ENCODE measurements around the gene FADS2. TPM values are rescaled to one million over a fixed set of nuclear protein-coding genes. Genes with fewer than 3 reads are reported as not detected.

FADS2 gene
- polyA plus RNA-seq, 1 donor (not counting 4 experiments of a cell fraction or from before 2014, with no cell fraction given): 196 TPM

- no peaks in the 10 kb centered on the region for H3K4me1 ChIP-seq (ENCODE audit: control insufficient read depth, extremely low read depth, insufficient read depth, low read length)
- FAIRE-seq: no peak
- DNase-seq (ENCODE audit: low read depth, low spot score): no peak
- no peak for TF ChIP-seq CTCF (optimal IDR thresholded peaks at IDR 0.05 in 1 of 3, IDR thresholded peaks at IDR 0.05 in 1 of 3, conservative IDR thresholded peaks at IDR 0.05 in 1 of 3; ENCODE audit: extremely low read depth in 1 of 3, insufficient read depth in 2 of 3, low read length in 3 of 3)
- TF ChIP-seq EZH2 (IDR thresholded peaks at IDR 0.05; ENCODE audit: low read length): no peak
- no peaks in the 10 kb centered on the region for H3K9me3 ChIP-seq (ENCODE audit: control insufficient read depth, low read depth, low read length)
- no peak overlapping the region for H2AFZ ChIP-seq (ENCODE audit: control insufficient read depth, low read length)
- no peak overlapping the region for H3K4me2 ChIP-seq (ENCODE audit: control insufficient read depth, extremely low read depth, insufficient read depth, low read depth, low read length)
- H3K36me3 ChIP-seq (ENCODE audit: control insufficient read depth in 2 of 2, extremely low read depth in 1 of 2, insufficient read depth in 2 of 2, low read length in 2 of 2): no peaks in the 10 kb centered on the region
- dilution Hi-C loops (cut with MboI; ENCODE audit: extremely low pct_ligation_motif_present, low sequenced_read_pairs): loop anchor here (25.0 kb wide), 1 partner anchor 185 kb away; no protein-coding TSS in a partner anchor
- no peaks in the 10 kb centered on the region for H3K79me2 ChIP-seq (ENCODE audit: control insufficient read depth, insufficient read depth, low read length)
- no peak overlapping the region for H3K9ac ChIP-seq (ENCODE audit: control insufficient read depth, extremely low read depth, insufficient read depth, low read length)
- H3K4me3 ChIP-seq (ENCODE audit: control insufficient read depth in 2 of 3, extremely low read depth in 1 of 3, insufficient read depth in 2 of 3, low read depth in 1 of 3, low read length in 3 of 3): no peak overlapping the region
- no peaks in the 10 kb centered on the region for H4K20me1 ChIP-seq (ENCODE audit: control insufficient read depth, extremely low read depth, insufficient read depth, low read length)
- no peaks in the 10 kb centered on the region for H3K9me1 ChIP-seq (ENCODE audit: control insufficient read depth, extremely low read depth, insufficient read depth, low read length)
- H3K27ac ChIP-seq (ENCODE audit: control insufficient read depth, insufficient read depth, low read length): no peak overlapping the region
- peaks cover 6% of the 10 kb centered on the region for H3K27me3 ChIP-seq (ENCODE audit: control insufficient read depth, extremely low read depth, insufficient read depth, low read length)
These were observed 74.2 kb downstream of the FADS2 start for GRCh38 chr11:61902313-61902712.

GRCh38 chr11:61903845-61904244, 75.7 kb downstream of the FADS2 start:
- dilution Hi-C loops (cut with MboI; ENCODE audit: extremely low pct_ligation_motif_present, low sequenced_read_pairs): loop anchor here (25.0 kb wide), 1 partner anchor 183 kb away; no protein-coding TSS in a partner anchor
- H3K79me2 ChIP-seq (ENCODE audit: control insufficient read depth, insufficient read depth, low read length): no peaks in the 10 kb centered on the region
- H3K4me2 ChIP-seq (ENCODE audit: control insufficient read depth, extremely low read depth, insufficient read depth, low read depth, low read length): no peak overlapping the region
- DNase-seq (ENCODE audit: low read depth, low spot score): no peak
- H3K36me3 ChIP-seq (ENCODE audit: control insufficient read depth in 2 of 2, extremely low read depth in 1 of 2, insufficient read depth in 2 of 2, low read length in 2 of 2): no peaks in the 10 kb centered on the region
- no peak for TF ChIP-seq EZH2 (IDR thresholded peaks at IDR 0.05; ENCODE audit: low read length)
- no peak for TF ChIP-seq CTCF (optimal IDR thresholded peaks at IDR 0.05 in 1 of 3, IDR thresholded peaks at IDR 0.05 in 1 of 3, conservative IDR thresholded peaks at IDR 0.05 in 1 of 3; ENCODE audit: extremely low read depth in 1 of 3, insufficient read depth in 2 of 3, low read length in 3 of 3)
- H3K9me1 ChIP-seq (ENCODE audit: control insufficient read depth, extremely low read depth, insufficient read depth, low read length): no peaks in the 10 kb centered on the region
- no peaks in the 10 kb centered on the region for H4K20me1 ChIP-seq (ENCODE audit: control insufficient read depth, extremely low read depth, insufficient read depth, low read length)
- no peak for FAIRE-seq
- H3K9ac ChIP-seq (ENCODE audit: control insufficient read depth, extremely low read depth, insufficient read depth, low read length): no peak overlapping the region
- H3K4me1 ChIP-seq (ENCODE audit: control insufficient read depth, extremely low read depth, insufficient read depth, low read length): no peaks in the 10 kb centered on the region
- H3K4me3 ChIP-seq (ENCODE audit: control insufficient read depth in 2 of 3, extremely low read depth in 1 of 3, insufficient read depth in 2 of 3, low read depth in 1 of 3, low read length in 3 of 3): no peak overlapping the region
- H3K9me3 ChIP-seq (ENCODE audit: control insufficient read depth, low read depth, low read length): no peaks in the 10 kb centered on the region
- peaks cover 6% of the 10 kb centered on the region for H3K27me3 ChIP-seq (ENCODE audit: control insufficient read depth, extremely low read depth, insufficient read depth, low read length)
- no peak overlapping the region for H3K27ac ChIP-seq (ENCODE audit: control insufficient read depth, insufficient read depth, low read length)
- no peak overlapping the region for H2AFZ ChIP-seq (ENCODE audit: control insufficient read depth, low read length)
